SK-N-SH (cell line): ENCODE measurements around the gene PPP1R1B. TPM values are rescaled to one million over a fixed set of nuclear protein-coding genes. Genes with fewer than 3 reads are reported as not detected.

Experiments used
- CTCF ChIA-PET: fragments of 300-600, 350-600 bp; formaldehyde crosslinking; extraction: SDS; loops from one replicate; lab custom pipeline; 2021; lab: Yijun Ruan, JAX
- POLR2A ChIA-PET: fragments of 350-600 bp; sonication (Branson Sonifier 250); formaldehyde crosslinking; extraction: SDS; loops from one replicate; lab custom pipeline; 2020; ENCODE audit warnings: antibody characterized with exemption, inconsistent platforms; lab: Yijun Ruan, JAX
- DNase-seq: peaks from one replicate; pipeline ENCODE4 v3.0.0; 2012
- H2AFZ ChIP-seq: fragments of 200-600 bp; sonication (generic); 2 replicates; pipeline ENCODE4 v1.8.1; 2016; ENCODE audit warnings: antibody characterized with exemption, mild to moderate bottlenecking, low read depth
- H3F3A ChIP-seq: fragments of 200-600 bp; sonication (generic); replicated peaks from 2 replicates; pipeline ENCODE3; 2016; ENCODE audit warnings: antibody characterized with exemption, mild to moderate bottlenecking; ENCODE audit not compliant: insufficient read depth
- H3K27ac ChIP-seq, 2 experiments: fragments of 200-500 bp in 1 of 2; fragments of 200-600 bp in 1 of 2; sonication (Bioruptor generic) in 1 of 2; sonication (generic), shearing (Covaris generic) in 1 of 2; 2 replicates each; pipeline versions ENCODE4 v1.5.1 to v1.6.1; 2014 to 2016; ENCODE audit warnings: low read depth in 2 of 2, inconsistent platforms in 1 of 2, low read length in 1 of 2, mild to moderate bottlenecking in 1 of 2, mixed read lengths in 1 of 2
- H3K27me3 ChIP-seq: fragments of 200-600 bp; sonication (generic), shearing (Covaris generic); 2 replicates; pipeline ENCODE4 v1.6.1; 2016; ENCODE audit warnings: mixed run types; ENCODE audit not compliant: insufficient read depth
- H3K36me3 ChIP-seq, 2 experiments: fragments of 200-500 bp in 1 of 2; fragments of 200-600 bp in 1 of 2; sonication (Bioruptor generic) in 1 of 2; sonication (generic) in 1 of 2; replicated peaks in 1 of 2; 2 replicates each; pipeline versions ENCODE3 to v1.5.1; 2014 to 2016; ENCODE audit warnings: low read length in 1 of 2, mild to moderate bottlenecking in 1 of 2; ENCODE audit not compliant: insufficient read depth in 2 of 2, control insufficient read depth in 1 of 2
- H3K4me1 ChIP-seq, 2 experiments: fragments of 200-500 bp in 1 of 2; fragments of 200-600 bp in 1 of 2; sonication (Bioruptor generic) in 1 of 2; sonication (generic), shearing (Covaris generic) in 1 of 2; 2 replicates each; pipeline versions ENCODE4 v1.5.1 to v1.6.1; 2014 to 2016; ENCODE audit warnings: low read depth in 1 of 2, low read length in 1 of 2, mixed run types in 1 of 2; ENCODE audit not compliant: insufficient read depth in 2 of 2, control insufficient read depth in 1 of 2
- H3K4me2 ChIP-seq: fragments of 200-600 bp; sonication (generic), shearing (Covaris generic); 2 replicates; pipeline ENCODE4 v1.6.1; 2017; ENCODE audit warnings: mixed run types
- H3K4me3 ChIP-seq, 2 experiments: fragments of 200-500 bp in 1 of 2; fragments of 200-600 bp in 1 of 2; sonication (Bioruptor generic) in 1 of 2; sonication (generic), shearing (Covaris generic) in 1 of 2; 2 replicates each; pipeline versions ENCODE4 v1.5.1 to v1.8.1; 2014 to 2016; ENCODE audit warnings: low read depth in 2 of 2, inconsistent platforms in 1 of 2, low read length in 1 of 2, mild to moderate bottlenecking in 1 of 2, mixed read lengths in 1 of 2, moderate library complexity in 1 of 2
- H3K79me2 ChIP-seq: fragments of 200-600 bp; sonication (generic); 2 replicates; pipeline ENCODE4 v1.8.1; 2017; ENCODE audit warnings: mild to moderate bottlenecking; ENCODE audit not compliant: insufficient read depth
- H3K9ac ChIP-seq: fragments of 200-600 bp; sonication (generic); 2 replicates; pipeline ENCODE4 v1.6.1; 2017; ENCODE audit warnings: mixed run types
- H3K9me2 ChIP-seq: fragments of 200-600 bp; sonication (generic); 2 replicates; pipeline ENCODE4 v1.6.1; 2017; ENCODE audit warnings: mixed run types
- H3K9me3 ChIP-seq: fragments of 200-600 bp; sonication (generic); 2 replicates; pipeline ENCODE4 v1.6.1; 2017; ENCODE audit warnings: mixed run types, mild to moderate bottlenecking, moderate library complexity
- H4K20me1 ChIP-seq: fragments of 200-600 bp; sonication (generic); 2 replicates; pipeline ENCODE4 v1.6.1; 2017; ENCODE audit warnings: mild to moderate bottlenecking, mixed run types; ENCODE audit not compliant: insufficient read depth
- EZH2phosphoT487 ChIP-seq: fragments of 200-600 bp; sonication (generic); IDR thresholded peaks from 2 replicates; pipeline ENCODE4 v1.6.1; 2017; ENCODE audit warnings: low read depth, mixed run types, mild to moderate bottlenecking, antibody characterized with exemption, moderate library complexity, borderline replicate concordance
- FOSL2 ChIP-seq: IDR thresholded peaks from 2 replicates; pipeline ENCODE4 v1.4.0; 2012; ENCODE audit warnings: low read depth, mild to moderate bottlenecking, moderate library complexity, borderline replicate concordance
- FOXJ3 ChIP-seq: sonication (generic); formaldehyde crosslinking; IDR thresholded peaks from 2 replicates; pipeline ENCODE4 v1.5.1; 2020; ENCODE audit warnings: mild to moderate bottlenecking, missing genetic modification reagents
- GATA2 ChIP-seq: sonication (generic); formaldehyde crosslinking; IDR thresholded peaks from 2 replicates; pipeline ENCODE4 v1.5.0; 2020; ENCODE audit warnings: mild to moderate bottlenecking, missing genetic modification reagents
- MXI1 ChIP-seq: IDR thresholded peaks from 2 replicates; pipeline ENCODE4 v1.6.1; 2012; ENCODE audit warnings: mild to moderate bottlenecking, low read depth, low read length, improper control_type of control experiment
- NRF1 ChIP-seq: IDR thresholded peaks from 2 replicates; pipeline ENCODE4 v1.6.1; 2012; ENCODE audit warnings: low read depth, mild to moderate bottlenecking, low read length
- POLR2AphosphoS5 ChIP-seq: IDR thresholded peaks from 2 replicates; pipeline ENCODE4 v1.6.1; 2012; ENCODE audit warnings: low read depth, low read length
- RCOR1 ChIP-seq: fragments of 150-350 bp; IDR thresholded peaks from 2 replicates; pipeline ENCODE4 v1.6.1; 2017; ENCODE audit warnings: antibody characterized with exemption, low read length
- RFX5 ChIP-seq: IDR thresholded peaks from 2 replicates; pipeline ENCODE4 v1.6.1; 2012; ENCODE audit warnings: mild to moderate bottlenecking, improper control_type of control experiment, low read length
- RXRA ChIP-seq: IDR thresholded peaks from 2 replicates; pipeline ENCODE4 v1.4.0; 2012; ENCODE audit warnings: low read depth, mild to moderate bottlenecking, borderline replicate concordance
- SMC3 ChIP-seq: IDR thresholded peaks from 2 replicates; pipeline ENCODE4 v1.6.1; 2012; ENCODE audit warnings: low read depth, low read length, improper control_type of control experiment
- TEAD4 ChIP-seq: IDR thresholded peaks from 2 replicates; pipeline ENCODE4 v1.4.0; 2012; ENCODE audit warnings: mild to moderate bottlenecking, borderline replicate concordance; ENCODE audit not compliant: insufficient read depth
- YY1 ChIP-seq: IDR thresholded peaks from 2 replicates; pipeline ENCODE4 v1.4.0; 2012; ENCODE audit warnings: low read depth, mild to moderate bottlenecking
- WGBS: methylation state at CpG from one replicate; pipeline ENCODE4 v1.1.6; 2017; ENCODE audit warnings: low lambda C conversion rate; 5-methylcytosine and 5-hydroxymethylcytosine counted together
- polyA plus RNA-seq, 3 experiments: library from polyadenylated mRNA; depleted of rRNA; stranded (reverse); fragments of >200 nt; gene quantifications; 2 replicates each; pipeline ENCODE4 v1.2.3, GENCODE V29; 2012
- TF ChIP-seq, protein P1 (sequence below): IDR thresholded peaks from 2 replicates; pipeline ENCODE4 v1.4.0; 2012; ENCODE audit warnings: low read depth, borderline replicate concordance
- TF ChIP-seq, protein P2 (sequence below): fragments of 200-600 bp; sonication (generic); IDR thresholded peaks from 2 replicates; pipeline ENCODE4 v1.6.1; 2017; ENCODE audit warnings: antibody characterized with exemption, mild to moderate bottlenecking, moderate library complexity
- TF ChIP-seq, protein P3 (sequence below): IDR thresholded peaks from 2 replicates; pipeline ENCODE4; 2012
- TF ChIP-seq, protein P4 (sequence below): IDR thresholded peaks from 2 replicates; pipeline ENCODE4 v1.6.1; 2012; ENCODE audit warnings: mild to moderate bottlenecking, low read depth, low read length, moderate library complexity

PPP1R1B gene
- polyA plus RNA-seq, 1 of the 3 experiments (the other 2 are of a cell fraction): 0.07 TPM

DNA sequence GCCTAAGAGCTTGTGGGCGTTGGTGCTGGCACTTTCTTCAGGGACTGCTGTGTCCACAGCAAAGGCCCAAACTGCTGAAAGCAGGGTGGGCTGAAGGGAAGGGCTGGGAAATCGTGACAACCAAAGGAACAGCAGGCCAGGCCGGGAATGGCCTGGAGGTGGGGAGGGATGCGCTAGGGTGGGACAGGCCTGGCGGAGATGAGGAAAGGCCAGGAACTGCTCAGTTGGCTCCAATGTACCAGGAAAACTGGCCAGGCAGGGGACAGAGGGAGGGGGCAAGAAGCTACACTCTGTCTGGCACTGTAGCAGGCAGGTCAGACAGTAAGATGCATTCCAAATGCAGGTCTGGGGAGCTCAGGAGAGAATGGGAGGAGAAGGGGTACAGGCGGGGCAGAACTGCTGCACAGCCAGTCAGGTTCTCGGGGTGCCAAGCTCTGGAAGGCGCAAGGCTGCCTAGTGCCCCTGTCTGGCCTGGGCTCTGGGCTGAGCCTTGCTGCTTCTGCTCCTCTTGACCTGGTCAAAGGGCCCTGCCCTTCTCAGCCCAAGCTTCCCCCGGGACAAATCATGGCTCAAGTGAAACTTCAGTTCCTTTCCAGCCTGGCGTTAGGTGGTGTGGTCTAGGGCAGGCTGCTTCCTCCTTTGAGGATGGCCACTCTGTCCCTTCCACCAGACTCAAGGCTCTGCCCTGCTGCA is 48.8 kb downstream of the PPP1R1B start:
- no peak for DNase-seq
- no peaks in the 10 kb centered on the region for H3K9me2 ChIP-seq
- ChIA-PET CTCF (interaction anchor here (1.2 to 15.8 kb wide), 6 partner anchors 9 to 55 kb away, joined by 3 to 279 read pairs (median 8); partner anchors contain the start of genes MIEN1 and PPP1R1B), POLR2A (interaction anchor here (0.5 to 1.3 kb wide), 2 partner anchors 12 to 165 kb away, joined by 3 read pairs; partner anchors contain the start of gene PGAP3)
- no peaks in the 10 kb centered on the region for H3K27me3 ChIP-seq
- H3F3A ChIP-seq: no peaks in the 10 kb centered on the region
- no peaks in the 10 kb centered on the region for H3K9me3 ChIP-seq
- WGBS: 82% methylated on average over 10 of the region's 10 CpGs
- no peak overlapping the region for H3K4me3 ChIP-seq
- no peak overlapping the region for H3K4me2 ChIP-seq
- no peak overlapping the region for H3K9ac ChIP-seq
- no peaks in the 10 kb centered on the region for H3K36me3 ChIP-seq
- no peaks in the 10 kb centered on the region for H4K20me1 ChIP-seq
- no peaks in the 10 kb centered on the region for H3K79me2 ChIP-seq
- no peak overlapping the region for H3K27ac ChIP-seq
- H2AFZ ChIP-seq: no peak overlapping the region
- TF ChIP-seq RXRA (no peak), GATA2 (CRISPR knock-in tag) (no peak), FOXJ3 (CRISPR knock-in tag) (no peak), FOSL2 (no peak), RCOR1 (no peak), NRF1 (no peak), YY1 (no peak), MXI1 (no peak), POLR2AphosphoS5 (no peak), TEAD4 (no peak), SMC3 (no peak), EZH2phosphoT487 (no peak), RFX5 (no peak)
- TF ChIP-seq, protein P1, sequence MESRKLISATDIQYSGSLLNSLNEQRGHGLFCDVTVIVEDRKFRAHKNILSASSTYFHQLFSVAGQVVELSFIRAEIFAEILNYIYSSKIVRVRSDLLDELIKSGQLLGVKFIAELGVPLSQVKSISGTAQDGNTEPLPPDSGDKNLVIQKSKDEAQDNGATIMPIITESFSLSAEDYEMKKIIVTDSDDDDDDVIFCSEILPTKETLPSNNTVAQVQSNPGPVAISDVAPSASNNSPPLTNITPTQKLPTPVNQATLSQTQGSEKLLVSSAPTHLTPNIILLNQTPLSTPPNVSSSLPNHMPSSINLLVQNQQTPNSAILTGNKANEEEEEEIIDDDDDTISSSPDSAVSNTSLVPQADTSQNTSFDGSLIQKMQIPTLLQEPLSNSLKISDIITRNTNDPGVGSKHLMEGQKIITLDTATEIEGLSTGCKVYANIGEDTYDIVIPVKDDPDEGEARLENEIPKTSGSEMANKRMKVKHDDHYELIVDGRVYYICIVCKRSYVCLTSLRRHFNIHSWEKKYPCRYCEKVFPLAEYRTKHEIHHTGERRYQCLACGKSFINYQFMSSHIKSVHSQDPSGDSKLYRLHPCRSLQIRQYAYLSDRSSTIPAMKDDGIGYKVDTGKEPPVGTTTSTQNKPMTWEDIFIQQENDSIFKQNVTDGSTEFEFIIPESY: no peak
- TF ChIP-seq, protein P2, sequence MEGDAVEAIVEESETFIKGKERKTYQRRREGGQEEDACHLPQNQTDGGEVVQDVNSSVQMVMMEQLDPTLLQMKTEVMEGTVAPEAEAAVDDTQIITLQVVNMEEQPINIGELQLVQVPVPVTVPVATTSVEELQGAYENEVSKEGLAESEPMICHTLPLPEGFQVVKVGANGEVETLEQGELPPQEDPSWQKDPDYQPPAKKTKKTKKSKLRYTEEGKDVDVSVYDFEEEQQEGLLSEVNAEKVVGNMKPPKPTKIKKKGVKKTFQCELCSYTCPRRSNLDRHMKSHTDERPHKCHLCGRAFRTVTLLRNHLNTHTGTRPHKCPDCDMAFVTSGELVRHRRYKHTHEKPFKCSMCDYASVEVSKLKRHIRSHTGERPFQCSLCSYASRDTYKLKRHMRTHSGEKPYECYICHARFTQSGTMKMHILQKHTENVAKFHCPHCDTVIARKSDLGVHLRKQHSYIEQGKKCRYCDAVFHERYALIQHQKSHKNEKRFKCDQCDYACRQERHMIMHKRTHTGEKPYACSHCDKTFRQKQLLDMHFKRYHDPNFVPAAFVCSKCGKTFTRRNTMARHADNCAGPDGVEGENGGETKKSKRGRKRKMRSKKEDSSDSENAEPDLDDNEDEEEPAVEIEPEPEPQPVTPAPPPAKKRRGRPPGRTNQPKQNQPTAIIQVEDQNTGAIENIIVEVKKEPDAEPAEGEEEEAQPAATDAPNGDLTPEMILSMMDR: no peak
- TF ChIP-seq, protein P3, sequence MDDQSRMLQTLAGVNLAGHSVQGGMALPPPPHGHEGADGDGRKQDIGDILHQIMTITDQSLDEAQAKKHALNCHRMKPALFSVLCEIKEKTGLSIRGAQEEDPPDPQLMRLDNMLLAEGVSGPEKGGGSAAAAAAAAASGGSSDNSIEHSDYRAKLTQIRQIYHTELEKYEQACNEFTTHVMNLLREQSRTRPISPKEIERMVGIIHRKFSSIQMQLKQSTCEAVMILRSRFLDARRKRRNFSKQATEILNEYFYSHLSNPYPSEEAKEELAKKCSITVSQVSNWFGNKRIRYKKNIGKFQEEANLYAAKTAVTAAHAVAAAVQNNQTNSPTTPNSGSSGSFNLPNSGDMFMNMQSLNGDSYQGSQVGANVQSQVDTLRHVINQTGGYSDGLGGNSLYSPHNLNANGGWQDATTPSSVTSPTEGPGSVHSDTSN: no peak
- TF ChIP-seq, protein P4, sequence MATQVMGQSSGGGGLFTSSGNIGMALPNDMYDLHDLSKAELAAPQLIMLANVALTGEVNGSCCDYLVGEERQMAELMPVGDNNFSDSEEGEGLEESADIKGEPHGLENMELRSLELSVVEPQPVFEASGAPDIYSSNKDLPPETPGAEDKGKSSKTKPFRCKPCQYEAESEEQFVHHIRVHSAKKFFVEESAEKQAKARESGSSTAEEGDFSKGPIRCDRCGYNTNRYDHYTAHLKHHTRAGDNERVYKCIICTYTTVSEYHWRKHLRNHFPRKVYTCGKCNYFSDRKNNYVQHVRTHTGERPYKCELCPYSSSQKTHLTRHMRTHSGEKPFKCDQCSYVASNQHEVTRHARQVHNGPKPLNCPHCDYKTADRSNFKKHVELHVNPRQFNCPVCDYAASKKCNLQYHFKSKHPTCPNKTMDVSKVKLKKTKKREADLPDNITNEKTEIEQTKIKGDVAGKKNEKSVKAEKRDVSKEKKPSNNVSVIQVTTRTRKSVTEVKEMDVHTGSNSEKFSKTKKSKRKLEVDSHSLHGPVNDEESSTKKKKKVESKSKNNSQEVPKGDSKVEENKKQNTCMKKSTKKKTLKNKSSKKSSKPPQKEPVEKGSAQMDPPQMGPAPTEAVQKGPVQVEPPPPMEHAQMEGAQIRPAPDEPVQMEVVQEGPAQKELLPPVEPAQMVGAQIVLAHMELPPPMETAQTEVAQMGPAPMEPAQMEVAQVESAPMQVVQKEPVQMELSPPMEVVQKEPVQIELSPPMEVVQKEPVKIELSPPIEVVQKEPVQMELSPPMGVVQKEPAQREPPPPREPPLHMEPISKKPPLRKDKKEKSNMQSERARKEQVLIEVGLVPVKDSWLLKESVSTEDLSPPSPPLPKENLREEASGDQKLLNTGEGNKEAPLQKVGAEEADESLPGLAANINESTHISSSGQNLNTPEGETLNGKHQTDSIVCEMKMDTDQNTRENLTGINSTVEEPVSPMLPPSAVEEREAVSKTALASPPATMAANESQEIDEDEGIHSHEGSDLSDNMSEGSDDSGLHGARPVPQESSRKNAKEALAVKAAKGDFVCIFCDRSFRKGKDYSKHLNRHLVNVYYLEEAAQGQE: no peak
- peaks cover 0 to 2% of the 10 kb centered on the region in 2 experiments; a peak in 1 of 4 replicates for H3K4me1 ChIP-seq
